ENCODE results near the gene AFF3. TPM values are rescaled to one million over a fixed set of nuclear protein-coding genes. Genes with fewer than 3 reads are reported as not detected.

AFF3 gene
- total and polyA plus RNA-seq, 2 of the 13 experiments (the other 11 are each of a cell fraction or from before 2014, with no cell fraction given), result not detected

GRCh38 chr2:99641999-99642398, 500.4 kb downstream of the AFF3 start:
- intact Hi-C loops (cut with micrococcal nuclease; ENCODE audit: unreplicated experiment) (no loop called here), in situ Hi-C loops (cut with HindIII; ENCODE audit: extremely low pct_ligation_motif_present, low pct_unique_long_range_greater_than_20kb) (no loop called here)
- H3K4me1 ChIP-seq (ENCODE audit: insufficient read depth, low read length), result no peaks in the 10 kb centered on the region
- peaks cover 0 to 11% of the 10 kb centered on the region in 2 experiments; a peak in 3 of 5 replicates for H3K27me3 ChIP-seq (ENCODE audit: control insufficient read depth in 1 of 2, insufficient read depth in 2 of 2, low read length in 2 of 2)
- no peak for DNase-seq (ENCODE audit: low spot score)
- no peaks in the 10 kb centered on the region for H3K79me2 ChIP-seq (ENCODE audit: insufficient read depth, low read length)
- BruUV-seq (replicated peaks), result no TSS peak
- no peaks in the 10 kb centered on the region for H3K36me3 ChIP-seq (replicated peaks in 1 of 2; ENCODE audit: control insufficient read depth in 1 of 2, insufficient read depth in 2 of 2, low read length in 2 of 2)
- ChIA-PET CTCF (ENCODE audit: low intra/inter-chr PET ratio, low total read pairs) (no interaction called here), POLR2A (no interaction called here)
- no peak for TF ChIP-seq ESRRA (CRISPR knock-in tag; IDR thresholded peaks at IDR 0.05; ENCODE audit: low read depth)
- TF ChIP-seq ZNF354B (CRISPR knock-in tag; IDR thresholded peaks at IDR 0.05), result no peak
- no peak for TF ChIP-seq ZFP90 (CRISPR knock-in tag; IDR thresholded peaks at IDR 0.05; ENCODE audit: borderline replicate concordance)
- TF ChIP-seq RAD51 (IDR thresholded peaks at IDR 0.05; ENCODE audit: borderline replicate concordance), result no peak
- TF ChIP-seq, protein P1, sequence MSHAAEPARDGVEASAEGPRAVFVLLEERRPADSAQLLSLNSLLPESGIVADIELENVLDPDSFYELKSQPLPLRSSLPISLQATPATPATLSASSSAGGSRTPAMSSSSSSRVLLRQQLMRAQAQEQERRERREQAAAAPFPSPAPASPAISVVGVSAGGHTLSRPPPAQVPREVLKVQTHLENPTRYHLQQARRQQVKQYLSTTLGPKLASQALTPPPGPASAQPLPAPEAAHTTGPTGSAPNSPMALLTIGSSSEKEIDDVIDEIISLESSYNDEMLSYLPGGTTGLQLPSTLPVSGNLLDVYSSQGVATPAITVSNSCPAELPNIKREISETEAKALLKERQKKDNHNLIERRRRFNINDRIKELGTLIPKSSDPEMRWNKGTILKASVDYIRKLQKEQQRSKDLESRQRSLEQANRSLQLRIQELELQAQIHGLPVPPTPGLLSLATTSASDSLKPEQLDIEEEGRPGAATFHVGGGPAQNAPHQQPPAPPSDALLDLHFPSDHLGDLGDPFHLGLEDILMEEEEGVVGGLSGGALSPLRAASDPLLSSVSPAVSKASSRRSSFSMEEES (CRISPR knock-in tag; IDR thresholded peaks at IDR 0.05), result no peak
- no peak for TF ChIP-seq ZSCAN25 (CRISPR knock-in tag; IDR thresholded peaks at IDR 0.05)
- TF ChIP-seq ZNF235 (CRISPR knock-in tag; IDR thresholded peaks at IDR 0.05; ENCODE audit: borderline replicate concordance), result no peak
- TF ChIP-seq PHF5A (CRISPR knock-in tag; IDR thresholded peaks at IDR 0.05; ENCODE audit: low read depth, unreplicated experiment), result no peak
- TF ChIP-seq PAF1 (CRISPR knock-in tag; IDR thresholded peaks at IDR 0.05), result no peak
- no peak for TF ChIP-seq ZNF670 (CRISPR knock-in tag; IDR thresholded peaks at IDR 0.05; ENCODE audit: borderline replicate concordance)
- H2AFZ ChIP-seq (ENCODE audit: low read length), result no peak overlapping the region
- ATAC-seq, result no peak
- no peak overlapping the region for H3K4me2 ChIP-seq (ENCODE audit: low read depth, low read length)
- H3K9ac ChIP-seq (ENCODE audit: insufficient read depth, low read depth, low read length), result no peak overlapping the region
- H3K27ac ChIP-seq (ENCODE audit: extremely low read length, insufficient read depth, low read length), result no peak overlapping the region
- no peaks in the 10 kb centered on the region for H4K20me1 ChIP-seq (ENCODE audit: insufficient read depth, low read length)
- FAIRE-seq, result no peak
- WGBS (ENCODE audit: low lambda C conversion rate), result 24% methylated on average over 4 of the region's 4 CpGs
- H3K9me3 ChIP-seq (ENCODE audit: low read length), result no peaks in the 10 kb centered on the region
- H3K4me3 ChIP-seq (replicated peaks in 1 of 3; ENCODE audit: insufficient read depth in 1 of 3, low read depth in 2 of 3, low read length in 3 of 3), result no peak overlapping the region

Measured in HepG2 (cell line).